COLO668 (cell line): ENCODE data around the gene ZHX3.

ENCODE experiments used
- DNase-seq: peaks from one replicate; lab custom pipeline; 2025; ENCODE audit not compliant: unreplicated experiment; lab: John Stamatoyannopoulos, UW

The ZHX3 gene

GRCh38 chr20:41226426-41226825 is 91.1 kb downstream of the ZHX3 start:
- no peak for DNase-seq

DNA sequence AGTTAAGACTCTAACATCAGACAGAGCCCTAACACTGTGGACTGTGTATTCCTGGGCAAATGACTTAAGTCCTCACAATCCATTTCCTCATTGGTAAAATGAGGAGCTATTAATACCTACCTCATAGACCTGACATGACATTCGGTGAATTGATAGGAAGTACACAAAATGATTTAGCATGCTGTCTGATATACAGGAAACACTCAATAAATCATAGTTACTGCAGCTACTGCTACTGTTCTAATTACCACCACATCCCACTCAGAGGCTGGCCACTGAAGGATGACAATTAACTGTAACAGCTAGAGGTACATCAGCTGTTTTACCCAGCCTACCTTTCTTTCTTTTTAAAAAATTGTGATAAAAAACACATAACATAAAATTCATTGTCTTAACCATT is 92.4 kb downstream of the ZHX3 start:
- no peak for DNase-seq

DNA sequence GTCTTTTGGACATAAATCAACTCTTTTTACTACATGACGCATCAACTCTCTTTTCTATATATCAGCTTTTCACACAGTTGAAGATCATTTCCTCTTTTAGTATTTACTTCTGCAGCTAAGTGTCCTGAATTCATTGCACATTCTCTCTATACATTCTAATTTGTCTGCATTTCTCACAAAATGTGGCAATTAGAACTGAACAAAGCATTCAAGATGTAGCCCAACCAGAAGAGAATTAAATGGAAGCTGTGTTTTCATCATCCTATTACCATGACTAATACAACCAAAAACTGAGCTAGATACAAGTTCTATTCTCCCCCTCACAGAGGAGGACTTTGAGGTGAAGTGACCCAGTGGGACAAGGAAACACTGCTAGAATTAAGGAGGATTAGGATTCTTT is 93.2 kb downstream of the ZHX3 start:
- no peak for DNase-seq

- DNase-seq: no peak
Measured at GRCh38 chr20:41223112-41223511, 94.4 kb downstream of the ZHX3 start.

GRCh38 chr20:41222703-41223102 is 94.8 kb downstream of the ZHX3 start:
- no peak for DNase-seq

DNA sequence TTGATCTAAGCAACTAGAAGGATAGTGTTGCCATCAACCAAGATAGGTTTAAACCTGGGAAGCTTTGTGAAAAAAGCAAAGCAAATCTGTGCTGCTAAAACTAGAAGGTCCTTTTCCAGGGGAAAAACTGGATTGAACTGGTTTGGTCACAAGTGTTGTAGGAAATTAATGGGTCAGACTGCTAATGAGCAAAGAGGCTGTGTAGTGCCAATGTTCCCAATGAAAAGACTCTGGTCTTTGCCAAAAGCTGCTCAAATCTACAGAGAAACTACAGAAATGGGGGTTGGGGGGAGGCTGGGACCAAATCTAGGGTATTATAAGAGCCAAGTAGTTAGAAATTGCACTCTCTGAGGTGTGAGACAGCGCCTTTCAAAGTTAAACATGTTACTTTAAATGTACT is 95.2 kb downstream of the ZHX3 start:
- DNase-seq: no peak

- DNase-seq: no peak
Measured at GRCh38 chr20:41221614-41222218, 95.8 kb downstream of the ZHX3 start.

DNA sequence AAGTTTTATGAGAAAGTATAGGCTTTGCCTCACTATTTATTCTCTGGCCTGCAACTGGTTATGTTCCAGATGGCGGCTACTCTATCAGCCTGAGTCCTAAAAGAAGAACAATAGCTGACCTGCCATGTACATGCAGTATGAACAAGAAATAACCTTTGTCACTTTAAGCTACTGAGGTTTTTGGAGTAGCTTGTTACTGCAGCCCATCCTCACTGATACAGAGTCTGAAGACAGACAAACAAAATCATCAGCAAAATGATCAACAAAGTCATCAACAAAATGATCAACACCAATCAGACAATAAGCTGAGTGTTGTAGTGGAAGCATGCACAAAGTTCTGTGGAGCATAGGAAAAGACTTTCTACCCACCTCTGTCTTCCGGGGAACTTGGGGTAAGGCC is 97.7 kb downstream of the ZHX3 start:
- no peak for DNase-seq

DNA sequence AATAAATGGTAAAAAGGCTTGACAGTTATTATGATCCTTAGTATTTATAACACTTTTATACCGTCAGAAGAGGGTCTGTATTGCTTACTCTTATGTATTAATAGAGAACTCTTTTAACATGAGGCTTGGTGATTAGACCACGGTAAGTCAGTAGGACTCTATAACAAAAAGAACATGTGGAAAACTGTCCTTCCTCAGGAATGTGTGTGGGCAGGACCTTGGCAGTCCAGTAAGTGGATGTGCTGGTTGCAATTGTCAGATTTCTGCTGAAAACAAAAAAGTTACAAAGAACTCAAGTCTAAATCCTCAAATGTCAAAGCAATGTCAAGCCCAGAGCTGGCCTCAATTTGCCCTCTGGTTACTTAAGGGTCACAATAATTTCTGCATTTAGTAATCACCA is 99.1 kb downstream of the ZHX3 start:
- no peak for DNase-seq

DNA sequence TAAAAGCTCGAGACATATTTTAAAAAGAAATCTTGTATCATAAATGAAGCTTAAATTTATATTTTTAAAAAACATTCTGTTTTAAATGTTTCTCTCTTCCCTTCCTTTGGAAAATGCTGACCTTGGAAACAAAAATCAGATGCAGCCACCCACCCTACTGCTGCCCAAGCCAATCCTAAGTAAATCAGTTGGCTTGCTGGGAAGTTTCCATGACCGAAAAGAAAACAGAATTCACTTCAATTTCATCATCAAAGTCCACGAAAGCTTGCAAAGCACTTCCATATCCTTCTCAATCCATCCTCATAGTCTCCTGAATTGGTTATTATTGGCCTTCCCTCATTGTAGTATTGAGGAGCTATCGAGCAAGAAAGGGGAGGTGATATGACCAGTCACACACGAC is 100.1 kb downstream of the ZHX3 start:
- DNase-seq: no peak

DNA sequence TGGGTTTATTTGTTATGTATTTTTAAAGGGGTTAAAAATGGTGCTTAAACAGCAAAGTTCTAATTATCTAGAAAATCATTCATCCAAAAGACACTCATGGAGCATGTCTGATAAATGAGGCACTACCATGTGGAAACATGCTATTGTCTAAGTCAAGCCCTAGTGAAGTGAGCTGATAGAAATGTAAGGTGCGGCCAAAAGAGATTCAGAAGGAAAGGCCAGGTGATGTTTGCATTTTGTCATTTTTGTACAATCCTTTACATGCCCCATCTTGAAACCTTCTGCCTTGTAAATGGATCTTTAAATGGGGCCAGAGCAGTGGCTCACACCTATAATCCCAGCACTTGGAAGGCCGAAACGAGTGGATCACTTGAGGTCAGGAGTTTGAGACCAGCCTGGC is 102.9 kb downstream of the ZHX3 start:
- no peak for DNase-seq

DNA sequence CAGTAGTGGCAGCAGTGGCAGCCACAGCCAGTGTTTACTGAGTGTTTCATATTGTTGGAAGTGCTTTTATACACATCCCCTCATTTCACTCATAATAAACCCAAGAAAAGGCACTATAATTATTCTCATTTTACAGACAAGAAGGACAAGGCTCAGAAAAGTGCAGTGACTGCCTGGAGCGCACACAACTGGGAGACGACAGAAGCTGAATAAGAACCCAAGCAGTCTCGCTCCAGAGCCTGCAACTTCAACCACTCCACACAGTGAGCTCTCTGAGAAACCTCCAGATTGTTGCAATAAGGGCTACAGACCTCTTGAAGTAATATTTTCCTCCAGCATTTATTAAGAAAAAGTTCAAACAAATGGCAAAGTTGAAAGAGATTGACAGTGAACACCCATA is 103.3 kb downstream of the ZHX3 start:
- DNase-seq: no peak

DNA sequence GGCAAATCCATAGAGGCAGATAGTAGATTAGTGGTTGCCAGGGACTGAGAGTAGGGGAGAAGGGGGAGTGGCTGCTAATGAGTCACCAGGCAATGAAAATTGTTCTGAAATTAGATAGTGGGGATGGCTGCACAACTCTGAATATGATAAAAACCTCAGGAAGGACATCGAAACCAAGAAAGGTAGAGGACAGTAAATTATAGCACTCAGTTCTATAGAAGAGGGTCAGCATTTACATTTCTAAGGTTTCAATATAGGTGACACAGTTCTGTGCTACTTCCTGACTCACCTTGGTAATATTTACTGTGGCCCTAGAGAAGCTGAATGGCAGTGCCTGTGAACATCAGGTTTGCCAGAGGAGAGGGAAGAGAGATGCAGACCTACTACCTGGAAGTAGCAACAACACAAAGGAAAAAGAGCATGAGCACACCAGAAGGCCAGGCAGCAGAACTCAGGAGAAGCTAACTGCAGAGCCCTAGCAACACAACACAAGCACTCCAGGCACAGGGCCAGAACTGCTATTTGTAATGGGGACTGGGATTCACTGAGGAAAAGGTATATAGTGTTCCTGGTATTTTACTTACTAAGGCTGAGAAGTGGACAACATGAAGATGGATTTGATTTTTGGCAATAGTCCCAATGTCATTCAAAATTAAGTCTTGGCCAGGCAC is 104.2 kb downstream of the ZHX3 start:
- no peak for DNase-seq

GRCh38 chr20:41205313-41205712 is 112.2 kb downstream of the ZHX3 start:
- no peak for DNase-seq

DNA sequence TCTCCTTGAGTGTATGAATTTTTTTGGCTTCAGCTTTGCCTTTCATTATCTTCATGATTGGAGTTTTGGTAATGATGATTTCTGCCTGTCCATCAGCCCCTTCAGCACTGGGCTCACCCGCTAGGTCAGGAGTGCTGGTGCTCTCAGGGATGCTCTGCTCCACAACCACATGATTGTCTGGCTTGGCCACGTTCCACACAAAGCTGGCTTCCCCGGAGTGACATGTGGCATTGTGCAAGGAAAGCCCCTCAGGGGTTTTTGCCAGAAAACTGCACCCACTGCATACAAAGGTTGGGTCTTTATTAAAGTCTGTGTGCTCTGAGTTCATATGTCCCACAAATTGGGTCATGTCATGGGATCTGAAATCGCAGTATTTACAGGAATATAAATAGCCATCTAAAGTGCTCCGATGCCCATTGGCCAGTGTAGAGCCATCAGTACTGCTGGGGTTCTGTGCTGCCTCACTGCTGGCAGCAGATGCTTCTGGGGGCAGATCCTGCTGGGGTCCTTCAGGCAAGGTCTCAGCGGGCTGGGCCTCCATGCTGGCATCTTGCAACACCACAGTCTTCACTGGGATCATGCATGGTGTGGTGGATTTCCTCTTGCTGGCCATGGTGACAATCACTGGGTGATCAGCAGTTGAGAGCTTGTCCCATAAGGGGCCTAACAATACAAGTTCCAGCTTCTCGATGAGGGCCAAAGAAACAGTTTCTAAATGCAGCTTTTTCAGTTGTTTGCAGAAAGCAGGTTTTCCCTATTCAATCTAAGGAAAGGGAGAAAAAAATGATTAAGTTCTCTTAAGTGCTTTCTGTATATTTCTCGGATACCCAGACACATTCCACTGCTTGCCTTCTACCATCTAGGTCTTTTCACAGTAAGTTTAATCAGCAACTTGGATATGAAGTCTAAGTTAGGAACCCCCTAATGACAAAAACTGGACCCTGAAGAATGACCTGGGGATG is 112.9 kb downstream of the ZHX3 start:
- no peak for DNase-seq

GRCh38 chr20:41203660-41204059 is 113.9 kb downstream of the ZHX3 start:
- no peak for DNase-seq

- no peak for DNase-seq
Measured at GRCh38 chr20:41202426-41202825, 115.1 kb downstream of the ZHX3 start.

- DNase-seq: no peak
Measured at GRCh38 chr20:41201760-41202159, 115.8 kb downstream of the ZHX3 start.

GRCh38 chr20:41200446-41201202 is 116.9 kb downstream of the ZHX3 start:
- DNase-seq: no peak

- DNase-seq: no peak
Measured at GRCh38 chr20:41198443-41198842, 119.1 kb downstream of the ZHX3 start.

DNA sequence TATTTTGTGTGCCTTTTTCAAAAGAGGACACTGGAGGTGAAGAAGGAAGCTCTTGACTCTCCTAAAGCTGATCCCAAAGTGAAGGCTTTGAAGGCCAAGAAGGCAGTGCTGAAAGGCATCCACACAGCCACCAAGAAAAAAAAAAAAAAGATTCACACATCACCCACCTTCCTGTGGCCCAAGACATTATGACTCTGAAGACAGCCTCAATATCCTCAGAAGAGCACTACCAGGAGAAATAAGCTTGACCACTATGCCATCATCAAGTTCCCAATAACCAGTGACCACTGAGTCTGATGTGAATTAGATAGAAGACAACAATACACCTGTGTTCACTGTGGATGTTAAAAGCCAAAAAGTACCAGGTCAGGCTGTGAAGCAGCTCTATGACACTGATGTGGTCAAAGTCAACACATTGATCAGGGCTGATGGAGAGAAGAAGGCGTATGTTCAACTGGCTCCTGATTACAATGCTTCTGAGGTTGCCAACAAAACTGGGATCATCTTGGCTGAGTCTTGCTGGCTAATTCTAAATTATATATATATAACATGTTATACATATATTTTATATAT is 120.8 kb downstream of the ZHX3 start:
- DNase-seq: no peak
